ENCODE measurements around the gene TRMT61A.
"Not testable (repeated sequence)": the region's sequence is repeated elsewhere in the genome, so short reads cannot be mapped to it uniquely, and the experiment has no call there.

The TRMT61A gene

GRCh38 chr14:103508521-103509329 lies 20.3 kb upstream of the TRMT61A start:
- no peak for DNase-seq (ENCODE audit: low read depth, low spot score)

GRCh38 chr14:103509864-103510723 lies 18.9 kb upstream of the TRMT61A start:
- DNase-seq (ENCODE audit: low read depth, low spot score): no peak

DNA sequence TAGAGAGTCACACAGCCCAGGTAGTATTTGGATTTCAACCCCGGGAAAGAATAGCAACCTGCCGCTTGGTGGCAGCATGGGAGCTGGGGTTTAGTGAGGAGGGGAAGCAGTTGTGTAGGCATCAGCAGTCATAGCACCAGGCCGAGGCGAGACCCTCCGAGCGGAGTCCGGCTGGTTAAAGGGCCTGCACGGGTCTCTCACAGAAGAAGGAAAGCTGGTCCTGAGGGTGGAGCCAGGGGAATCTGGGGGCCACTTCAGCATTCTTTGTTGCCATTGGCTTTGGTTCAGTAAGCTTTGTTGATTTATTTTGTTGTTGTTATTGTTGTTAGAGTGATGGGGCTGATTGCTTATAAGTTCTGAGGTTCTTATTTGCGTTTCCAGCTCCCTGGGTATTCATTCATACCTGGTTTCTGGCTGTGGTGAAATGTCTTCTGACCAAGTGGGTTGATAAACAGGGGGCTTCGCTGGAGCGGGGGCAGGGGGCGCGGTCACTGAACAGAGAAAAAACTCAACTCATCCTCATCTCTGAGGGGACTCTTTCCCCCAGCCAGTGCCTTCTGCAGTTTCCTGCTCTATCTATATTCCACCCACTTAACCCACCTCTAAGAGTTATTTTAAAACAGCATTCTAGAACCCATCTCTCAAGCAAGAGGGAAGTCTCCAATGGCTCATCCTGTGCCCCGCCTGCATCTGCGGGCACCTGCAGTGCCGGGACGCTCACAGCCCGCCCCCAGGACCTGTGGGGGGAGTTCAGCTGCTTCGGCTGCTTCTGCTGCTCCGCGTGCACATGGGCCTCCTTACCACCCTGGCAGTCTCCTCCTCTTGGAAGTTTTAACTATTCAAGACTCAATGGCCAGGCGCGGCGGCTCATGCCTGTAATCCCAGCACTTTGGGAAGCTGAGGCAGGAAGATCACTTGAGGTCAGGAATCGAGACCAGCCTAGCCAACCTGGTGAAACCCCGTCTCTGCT lies 18.0 kb upstream of the TRMT61A start:
- no peak for DNase-seq (ENCODE audit: low read depth, low spot score)

DNA sequence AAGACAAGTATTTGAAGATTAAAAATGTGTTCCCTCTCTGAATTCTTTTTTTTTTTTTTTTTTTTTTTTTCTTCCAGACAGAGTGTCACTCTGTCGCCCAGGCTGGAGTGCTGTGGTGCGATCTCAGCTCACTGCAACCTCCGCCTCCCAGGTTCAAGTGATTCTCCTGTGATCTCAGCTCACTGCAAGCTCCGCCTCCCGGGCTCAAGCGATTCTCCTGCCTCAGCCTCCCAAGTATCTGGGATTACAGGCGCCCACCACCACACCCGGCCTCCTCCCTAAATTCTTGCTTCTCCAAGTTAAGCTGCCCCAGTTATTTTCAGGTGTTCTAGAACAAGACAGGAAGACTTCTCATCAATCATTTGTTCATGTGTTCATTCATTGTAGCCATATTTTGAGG lies 16.8 kb upstream of the TRMT61A start:
- not testable (repeated sequence) for DNase-seq (ENCODE audit: low read depth, low spot score)

DNA sequence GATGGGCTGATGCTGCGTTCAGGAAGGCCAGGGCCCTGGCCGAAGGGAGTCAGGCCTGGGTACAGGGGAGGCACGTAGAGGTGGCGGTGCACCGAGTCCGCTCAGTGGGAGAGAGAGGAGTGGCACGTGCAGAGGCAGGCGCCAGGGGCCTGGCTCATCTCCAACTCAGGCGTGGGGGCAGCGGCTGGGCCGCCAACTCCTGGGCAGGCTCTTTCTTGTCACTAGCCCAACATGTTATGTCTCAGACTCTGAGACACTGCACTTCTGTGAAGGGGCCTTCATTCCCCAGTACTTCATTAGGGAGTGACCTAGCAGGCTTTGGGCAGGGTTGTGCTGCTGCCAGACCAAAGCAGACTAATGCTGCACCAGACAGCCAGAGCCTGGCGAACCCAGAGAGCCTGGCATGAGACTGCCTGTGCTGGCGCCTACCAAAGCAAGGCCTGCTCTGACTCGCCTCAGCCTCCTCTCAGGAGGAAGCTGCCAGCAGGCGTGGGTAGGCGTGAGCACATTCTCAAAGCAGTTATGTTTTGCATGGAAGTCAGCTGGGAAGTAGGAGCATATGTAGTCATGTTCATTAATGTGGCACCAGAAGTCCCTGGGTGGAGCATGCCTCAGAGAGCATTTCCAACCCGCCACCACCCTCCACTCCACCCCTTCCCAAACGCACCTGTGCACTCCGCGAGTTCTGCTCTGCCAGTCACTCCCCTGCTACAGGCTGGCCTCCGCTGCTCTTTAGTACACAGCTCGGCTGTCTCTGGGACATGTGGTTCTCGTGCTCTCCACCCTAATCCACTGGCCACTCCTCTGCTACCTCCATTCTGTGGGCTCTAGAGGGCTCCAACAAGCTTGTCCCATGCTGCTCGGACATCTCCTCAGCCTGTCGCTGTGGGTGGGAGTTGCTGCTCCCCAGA lies 16.0 kb upstream of the TRMT61A start:
- peak; percentile 90 for DNase-seq (ENCODE audit: low read depth, low spot score)

DNA sequence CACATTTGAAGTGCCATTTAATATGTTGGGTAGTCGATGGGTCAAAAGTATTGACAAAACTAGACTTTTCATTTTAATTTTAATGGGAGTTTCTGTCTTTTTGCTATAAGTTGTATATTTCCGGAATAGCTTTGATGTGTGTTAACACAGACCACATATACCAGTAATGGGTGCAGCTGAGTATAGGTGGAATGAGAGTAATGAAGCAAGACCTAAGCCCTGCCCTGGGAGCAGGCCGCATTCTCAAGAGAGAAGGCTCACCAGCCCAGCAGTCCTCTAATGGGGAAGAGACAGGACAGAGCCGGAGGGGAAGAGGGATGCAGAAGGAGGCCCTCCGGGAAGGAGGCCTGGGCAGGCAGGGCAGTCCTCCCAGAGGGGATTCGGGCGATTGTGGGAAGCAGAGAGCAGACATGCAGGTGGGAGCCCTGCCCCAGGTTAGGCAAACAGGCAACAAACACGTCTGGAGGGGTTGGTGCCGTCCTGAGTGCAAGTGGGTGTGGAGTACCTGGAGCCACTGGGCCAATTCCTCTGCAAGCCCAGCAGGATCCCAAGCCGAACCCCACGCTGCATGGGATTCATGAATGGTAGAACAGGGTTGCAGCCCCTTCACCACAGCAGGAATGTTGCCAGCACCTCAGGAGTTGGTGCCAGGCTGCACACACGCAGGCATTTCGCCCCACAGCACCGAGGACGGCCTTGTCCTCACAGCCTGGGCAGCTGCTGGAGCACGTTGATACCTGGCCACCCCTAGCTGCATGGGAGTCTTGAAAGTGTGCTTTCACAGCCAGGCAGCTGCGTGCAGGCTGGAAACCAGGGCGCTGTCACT lies 14.2 kb upstream of the TRMT61A start:
- DNase-seq (ENCODE audit: low read depth, low spot score): no peak

DNA sequence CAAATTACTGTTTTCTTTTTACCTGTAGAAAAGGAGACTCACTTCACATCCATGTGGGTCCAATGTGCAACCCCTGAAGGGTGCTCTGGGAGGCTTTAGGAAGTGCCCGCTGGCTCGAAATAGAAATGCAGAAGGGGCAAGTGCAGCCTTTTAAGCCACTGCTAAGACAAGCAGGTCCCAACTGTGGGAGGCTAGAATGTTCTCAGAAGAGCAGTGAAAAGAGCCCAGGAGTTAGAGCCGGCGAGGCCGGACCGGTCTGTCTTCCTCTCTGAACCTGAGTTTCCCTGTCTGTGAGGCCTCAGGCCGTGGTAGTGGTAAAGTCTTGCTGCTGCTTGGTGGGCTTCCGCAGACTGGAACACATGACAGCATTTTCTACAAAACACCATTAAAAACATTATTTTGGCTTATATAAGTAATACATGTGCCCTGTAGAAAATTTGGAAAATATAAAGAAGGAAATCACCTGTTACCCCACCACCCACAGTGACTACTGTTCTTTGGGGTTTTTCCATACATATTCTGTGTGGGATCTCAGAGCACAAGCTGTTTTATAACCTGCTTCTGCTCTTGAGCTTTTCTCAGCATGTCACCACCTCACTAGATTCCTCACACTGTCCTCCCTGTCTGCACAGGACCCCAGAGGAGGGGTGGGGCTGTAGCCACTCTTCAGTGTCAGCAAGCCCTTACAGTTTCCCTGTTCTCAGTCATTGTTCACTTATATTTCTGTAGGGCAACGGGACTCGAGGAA lies 12.4 kb upstream of the TRMT61A start:
- no peak for DNase-seq (ENCODE audit: low read depth, low spot score)

GRCh38 chr14:103517174-103517566 lies 11.8 kb upstream of the TRMT61A start:
- no peak for DNase-seq (ENCODE audit: low read depth, low spot score)

DNA sequence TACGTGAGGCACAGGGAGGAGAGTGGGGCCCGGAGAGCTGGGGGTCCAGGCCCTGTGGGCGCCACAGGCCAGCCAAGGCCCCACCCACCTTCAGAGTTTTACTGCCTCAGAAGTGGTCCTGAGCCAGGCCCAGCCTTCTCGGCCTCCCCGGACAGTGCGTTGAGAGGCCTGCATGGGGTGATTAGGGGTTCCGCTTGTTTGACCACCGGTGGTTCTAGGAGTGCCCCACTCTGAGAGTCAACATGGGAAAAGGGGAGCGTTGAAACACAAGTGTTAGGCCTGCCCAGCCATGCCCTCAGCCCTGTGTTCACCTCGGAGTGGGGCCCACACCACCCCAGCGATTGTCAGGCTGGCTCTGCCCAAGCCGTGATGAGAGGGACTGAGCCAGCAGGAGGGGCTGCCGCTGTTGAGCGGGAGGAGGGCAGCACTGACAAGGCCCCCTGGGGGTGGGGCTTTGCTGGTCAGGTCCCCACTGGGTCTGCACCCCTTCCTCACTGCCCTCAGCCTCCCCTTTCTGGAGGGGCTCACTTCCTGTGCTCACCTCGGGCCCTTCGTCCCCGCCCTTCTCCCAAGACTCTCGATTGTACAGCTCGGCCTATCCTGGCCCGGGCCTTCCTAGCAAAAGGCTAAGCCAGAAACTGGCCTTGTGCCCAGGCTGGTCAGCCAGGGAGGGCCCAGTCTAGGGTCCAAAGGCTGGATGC lies 11.1 kb upstream of the TRMT61A start:
- peak; percentile 66 for DNase-seq (ENCODE audit: low read depth, low spot score)

- peak; percentile 78 for DNase-seq (ENCODE audit: low read depth, low spot score)
Observed at GRCh38 chr14:103518422-103519042, 10.5 kb upstream of the TRMT61A start.

GRCh38 chr14:103519043-103519836 lies 9.8 kb upstream of the TRMT61A start:
- DNase-seq (ENCODE audit: low read depth, low spot score): peak; percentile 57

GRCh38 chr14:103519837-103520212 lies 9.2 kb upstream of the TRMT61A start:
- DNase-seq (ENCODE audit: low read depth, low spot score): peak; percentile 56

DNA sequence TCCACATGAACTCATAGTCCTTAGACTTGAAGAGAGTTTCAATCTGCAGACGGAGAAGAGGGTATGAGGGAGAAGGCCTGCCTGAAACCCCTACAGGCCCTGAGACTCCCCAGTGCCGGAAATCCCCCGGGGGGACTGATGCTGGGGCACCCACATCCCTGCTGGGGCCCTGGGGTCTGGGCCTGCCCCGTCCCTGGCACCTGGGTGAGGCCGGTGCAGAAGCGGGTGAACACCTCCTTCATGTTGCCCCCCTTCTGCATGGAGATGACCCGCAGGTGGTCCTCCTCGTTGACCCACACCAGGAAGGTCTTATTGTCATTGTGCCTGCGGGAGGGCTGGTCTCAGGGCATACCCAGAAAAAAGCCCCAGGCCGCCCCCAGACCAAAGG lies 8.7 kb upstream of the TRMT61A start:
- DNase-seq (ENCODE audit: low read depth, low spot score): no peak

DNA sequence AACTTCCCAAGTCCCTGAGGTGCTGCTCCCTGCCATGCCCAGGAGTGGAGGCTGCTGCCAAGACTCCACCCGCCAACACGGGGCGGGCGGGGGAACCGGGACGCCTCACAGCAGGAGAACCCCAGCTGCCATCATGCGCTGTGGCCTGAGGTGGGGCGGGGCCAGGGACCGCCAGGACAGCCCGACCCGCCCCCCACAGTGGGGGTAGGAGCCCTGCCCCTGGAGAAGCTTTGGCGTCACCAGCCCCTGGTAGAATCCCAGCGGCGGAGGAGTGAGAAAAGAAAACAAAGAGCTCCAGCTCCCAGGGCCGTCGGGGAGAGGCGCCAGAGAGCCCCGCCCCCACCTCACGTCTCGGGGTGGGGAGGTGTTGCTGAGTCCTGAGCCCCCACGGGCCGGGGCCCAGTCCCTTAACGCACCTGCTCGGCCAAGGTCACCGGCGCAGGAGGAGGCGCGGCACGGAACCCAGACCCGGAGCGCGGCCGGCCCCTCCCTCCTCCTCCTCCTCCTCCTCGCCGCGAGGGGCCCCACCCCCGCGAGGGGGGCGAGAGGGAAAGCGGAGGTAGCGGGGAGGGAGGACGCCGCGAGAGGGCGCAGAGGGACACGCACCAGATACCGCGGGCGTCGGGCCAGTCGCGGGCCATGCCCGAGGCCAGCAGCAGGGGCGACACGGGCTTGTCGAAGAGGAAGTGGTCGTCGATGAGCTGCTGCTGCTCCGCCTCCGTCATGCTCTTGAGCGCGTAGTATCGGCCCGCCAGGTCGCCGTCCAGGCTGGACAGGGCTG lies 8.1 kb upstream of the TRMT61A start:
- DNase-seq (ENCODE audit: low read depth, low spot score): peak; percentile 91

DNA sequence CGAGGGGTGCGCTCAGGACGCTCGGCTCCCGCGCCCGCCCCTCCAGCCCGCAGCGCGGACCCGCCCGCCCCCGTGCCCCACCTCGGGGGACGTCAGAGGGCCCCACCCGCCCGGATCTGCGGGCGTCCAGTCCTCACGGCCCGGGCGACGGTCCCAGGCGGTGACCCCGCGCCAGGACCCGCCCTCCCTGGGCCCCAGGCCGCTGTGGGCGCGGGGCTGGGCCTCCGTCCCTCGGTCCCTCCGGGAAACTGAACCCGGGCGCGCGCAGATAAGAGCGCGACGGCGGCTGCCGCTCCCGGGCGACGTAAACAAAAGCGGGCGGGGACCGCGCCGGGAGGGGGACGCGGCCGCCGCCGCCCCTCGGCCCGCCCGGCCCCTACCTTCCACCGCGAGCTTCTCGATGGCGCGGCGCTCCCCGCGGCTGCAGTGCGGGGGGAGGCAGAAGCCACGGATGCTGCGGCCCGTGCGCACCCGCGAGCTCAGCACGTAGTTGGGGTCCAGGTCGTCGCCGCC lies 7.5 kb upstream of the TRMT61A start:
- DNase-seq (ENCODE audit: low read depth, low spot score): no peak

GRCh38 chr14:103521951-103522563 lies 6.9 kb upstream of the TRMT61A start:
- peak; percentile 50 for DNase-seq (ENCODE audit: low read depth, low spot score)

All from astrocyte of the hippocampus (primary cell).